Hepatocyte (in vitro differentiated cells): ENCODE measurements around the gene AKAP12.

Experiments used
- CTCF ChIP-seq: fragments of 200-600 bp; sonication (generic); IDR thresholded peaks from 2 replicates; pipeline ENCODE4 v1.5.1; 2016; ENCODE audit warnings: antibody characterized with exemption, mild to moderate bottlenecking; ENCODE audit not compliant: poor library complexity
- EZH2 ChIP-seq: fragments of 200-600 bp; sonication (generic); IDR thresholded peaks from 2 replicates; pipeline ENCODE4 v1.6.1; 2016; ENCODE audit warnings: antibody characterized with exemption, mild to moderate bottlenecking, borderline replicate concordance
- EZH2phosphoT487 ChIP-seq: fragments of 200-600 bp; sonication (generic); IDR thresholded peaks from one replicate; pipeline ENCODE4 v1.6.1; 2018; ENCODE audit warnings: antibody characterized with exemption, mild to moderate bottlenecking, low read depth, moderate library complexity; ENCODE audit not compliant: unreplicated experiment, severe bottlenecking

- TF ChIP-seq EZH2 (no peak), CTCF (no peak), EZH2phosphoT487 (no peak)
Measured at GRCh38 chr6:151196555-151196954, 43.2 kb upstream of the AKAP12 start.
